ENCODE measurements around the gene TCERG1L.

Gene TCERG1L

GRCh38 chr10:131252567-131253276, 58.8 kb downstream of the TCERG1L start:
- H3K27me3 Mint-ChIP-seq (ENCODE audit: low read depth), result no peaks in the 10 kb centered on the region
- H3K4me3 Mint-ChIP-seq, result no peak overlapping the region
- H3K9me3 Mint-ChIP-seq, result no peaks in the 10 kb centered on the region
- no peaks in the 10 kb centered on the region for H3K36me3 Mint-ChIP-seq (ENCODE audit: low read depth)
- no peak overlapping the region for H3K27ac Mint-ChIP-seq
- no peaks in the 10 kb centered on the region for H3K4me1 Mint-ChIP-seq (ENCODE audit: low read depth)

GRCh38 chr10:131251146-131251541, 60.4 kb downstream of the TCERG1L start:
- Mint-ChIP-seq H3K27ac (no peak overlapping the region), H3K9me3 (no peaks in the 10 kb centered on the region), H3K36me3 (ENCODE audit: low read depth) (no peaks in the 10 kb centered on the region), H3K4me1 (ENCODE audit: low read depth) (no peaks in the 10 kb centered on the region), H3K27me3 (ENCODE audit: low read depth) (no peaks in the 10 kb centered on the region), H3K4me3 (no peak overlapping the region)

- H3K27me3 Mint-ChIP-seq (ENCODE audit: low read depth), result no peaks in the 10 kb centered on the region
- no peaks in the 10 kb centered on the region for H3K36me3 Mint-ChIP-seq (ENCODE audit: low read depth)
- no peaks in the 10 kb centered on the region for H3K4me1 Mint-ChIP-seq (ENCODE audit: low read depth)
- no peak overlapping the region for H3K27ac Mint-ChIP-seq
- no peaks in the 10 kb centered on the region for H3K9me3 Mint-ChIP-seq
- H3K4me3 Mint-ChIP-seq, result no peak overlapping the region
Observed at GRCh38 chr10:131250454-131251145, 60.9 kb downstream of the TCERG1L start.

- H3K4me3 Mint-ChIP-seq, result no peak overlapping the region
- no peaks in the 10 kb centered on the region for H3K4me1 Mint-ChIP-seq (ENCODE audit: low read depth)
- H3K27ac Mint-ChIP-seq, result no peak overlapping the region
- H3K36me3 Mint-ChIP-seq (ENCODE audit: low read depth), result no peaks in the 10 kb centered on the region
- no peaks in the 10 kb centered on the region for H3K9me3 Mint-ChIP-seq
- no peaks in the 10 kb centered on the region for H3K27me3 Mint-ChIP-seq (ENCODE audit: low read depth)
Observed at GRCh38 chr10:131249955-131250344, 61.6 kb downstream of the TCERG1L start.

- no peaks in the 10 kb centered on the region for H3K4me1 Mint-ChIP-seq (ENCODE audit: low read depth)
- H3K27me3 Mint-ChIP-seq (ENCODE audit: low read depth), result no peaks in the 10 kb centered on the region
- no peak overlapping the region for H3K27ac Mint-ChIP-seq
- H3K4me3 Mint-ChIP-seq, result no peak overlapping the region
- no peaks in the 10 kb centered on the region for H3K9me3 Mint-ChIP-seq
- H3K36me3 Mint-ChIP-seq (ENCODE audit: low read depth), result no peaks in the 10 kb centered on the region
Observed at GRCh38 chr10:131249238-131249954, 62.1 kb downstream of the TCERG1L start.

- no peaks in the 10 kb centered on the region for H3K9me3 Mint-ChIP-seq
- H3K27ac Mint-ChIP-seq, result no peak overlapping the region
- H3K36me3 Mint-ChIP-seq (ENCODE audit: low read depth), result no peaks in the 10 kb centered on the region
- H3K27me3 Mint-ChIP-seq (ENCODE audit: low read depth), result no peaks in the 10 kb centered on the region
- H3K4me3 Mint-ChIP-seq, result no peak overlapping the region
- no peaks in the 10 kb centered on the region for H3K4me1 Mint-ChIP-seq (ENCODE audit: low read depth)
Observed at GRCh38 chr10:131248376-131249165, 63.0 kb downstream of the TCERG1L start.

- Mint-ChIP-seq H3K27me3 (ENCODE audit: low read depth) (no peaks in the 10 kb centered on the region), H3K9me3 (no peaks in the 10 kb centered on the region), H3K4me1 (ENCODE audit: low read depth) (no peaks in the 10 kb centered on the region), H3K4me3 (no peak overlapping the region), H3K36me3 (ENCODE audit: low read depth) (no peaks in the 10 kb centered on the region), H3K27ac (no peak overlapping the region)
Observed at GRCh38 chr10:131247873-131248272, 63.6 kb downstream of the TCERG1L start.

GRCh38 chr10:131246775-131247174, 64.7 kb downstream of the TCERG1L start:
- Mint-ChIP-seq H3K4me3 (no peak overlapping the region), H3K4me1 (ENCODE audit: low read depth) (no peaks in the 10 kb centered on the region), H3K27me3 (ENCODE audit: low read depth) (no peaks in the 10 kb centered on the region), H3K27ac (no peak overlapping the region), H3K9me3 (no peaks in the 10 kb centered on the region), H3K36me3 (ENCODE audit: low read depth) (no peaks in the 10 kb centered on the region)

- no peak overlapping the region for H3K27ac Mint-ChIP-seq
- no peaks in the 10 kb centered on the region for H3K9me3 Mint-ChIP-seq
- no peak overlapping the region for H3K4me3 Mint-ChIP-seq
- H3K36me3 Mint-ChIP-seq (ENCODE audit: low read depth), result no peaks in the 10 kb centered on the region
- no peaks in the 10 kb centered on the region for H3K27me3 Mint-ChIP-seq (ENCODE audit: low read depth)
- H3K4me1 Mint-ChIP-seq (ENCODE audit: low read depth), result no peaks in the 10 kb centered on the region
Observed at GRCh38 chr10:131246089-131246488, 65.4 kb downstream of the TCERG1L start.

- no peak overlapping the region for H3K4me3 Mint-ChIP-seq
- H3K4me1 Mint-ChIP-seq (ENCODE audit: low read depth), result no peaks in the 10 kb centered on the region
- no peaks in the 10 kb centered on the region for H3K27me3 Mint-ChIP-seq (ENCODE audit: low read depth)
- no peaks in the 10 kb centered on the region for H3K36me3 Mint-ChIP-seq (ENCODE audit: low read depth)
- no peaks in the 10 kb centered on the region for H3K9me3 Mint-ChIP-seq
- no peak overlapping the region for H3K27ac Mint-ChIP-seq
Observed at GRCh38 chr10:131245475-131246059, 66.0 kb downstream of the TCERG1L start.

- Mint-ChIP-seq H3K4me1 (ENCODE audit: low read depth) (no peaks in the 10 kb centered on the region), H3K27me3 (ENCODE audit: low read depth) (no peaks in the 10 kb centered on the region), H3K9me3 (no peaks in the 10 kb centered on the region), H3K27ac (no peak overlapping the region), H3K4me3 (no peak overlapping the region), H3K36me3 (ENCODE audit: low read depth) (no peaks in the 10 kb centered on the region)
Observed at GRCh38 chr10:131244836-131245235, 66.7 kb downstream of the TCERG1L start.

GRCh38 chr10:131243076-131243475, 68.4 kb downstream of the TCERG1L start:
- Mint-ChIP-seq H3K4me1 (ENCODE audit: low read depth) (no peaks in the 10 kb centered on the region), H3K4me3 (no peak overlapping the region), H3K27me3 (ENCODE audit: low read depth) (no peaks in the 10 kb centered on the region), H3K27ac (no peak overlapping the region), H3K36me3 (ENCODE audit: low read depth) (no peaks in the 10 kb centered on the region), H3K9me3 (no peaks in the 10 kb centered on the region)

GRCh38 chr10:131242007-131242406, 69.5 kb downstream of the TCERG1L start:
- no peaks in the 10 kb centered on the region for H3K36me3 Mint-ChIP-seq (ENCODE audit: low read depth)
- no peaks in the 10 kb centered on the region for H3K4me1 Mint-ChIP-seq (ENCODE audit: low read depth)
- no peaks in the 10 kb centered on the region for H3K27me3 Mint-ChIP-seq (ENCODE audit: low read depth)
- no peak overlapping the region for H3K4me3 Mint-ChIP-seq
- H3K27ac Mint-ChIP-seq, result no peak overlapping the region
- H3K9me3 Mint-ChIP-seq, result no peaks in the 10 kb centered on the region

GRCh38 chr10:131240691-131241090, 70.8 kb downstream of the TCERG1L start:
- Mint-ChIP-seq H3K4me3 (no peak overlapping the region), H3K36me3 (ENCODE audit: low read depth) (no peaks in the 10 kb centered on the region), H3K27ac (no peak overlapping the region), H3K9me3 (no peaks in the 10 kb centered on the region), H3K4me1 (ENCODE audit: low read depth) (no peaks in the 10 kb centered on the region), H3K27me3 (ENCODE audit: low read depth) (no peaks in the 10 kb centered on the region)
